Measurements from ENCODE around the gene USP17L10.
"Not testable (repeated sequence)": the region's sequence is repeated elsewhere in the genome, so short reads cannot be mapped to it uniquely, and the experiment has no call there.

DNA sequence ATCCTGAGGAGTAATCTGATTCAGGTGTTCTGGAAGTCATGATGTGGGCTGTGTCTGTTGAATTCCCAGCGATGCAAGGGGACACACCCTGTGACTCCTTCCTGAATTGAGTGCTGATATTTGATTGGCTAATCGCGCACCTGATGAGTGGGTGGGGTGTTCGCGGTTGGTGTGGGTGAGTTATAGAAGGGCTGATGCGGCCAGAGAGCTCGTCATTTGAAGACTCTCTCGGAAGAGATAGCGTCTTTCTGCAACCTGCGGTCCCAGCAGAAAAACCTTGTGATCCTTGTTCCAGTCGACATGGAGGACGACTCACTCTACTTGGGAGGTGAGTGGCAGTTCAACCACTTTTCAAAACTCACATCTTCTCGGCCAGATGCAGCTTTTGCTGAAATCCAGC is at the start of gene USP17L10:
- TF ChIP-seq, protein P1, sequence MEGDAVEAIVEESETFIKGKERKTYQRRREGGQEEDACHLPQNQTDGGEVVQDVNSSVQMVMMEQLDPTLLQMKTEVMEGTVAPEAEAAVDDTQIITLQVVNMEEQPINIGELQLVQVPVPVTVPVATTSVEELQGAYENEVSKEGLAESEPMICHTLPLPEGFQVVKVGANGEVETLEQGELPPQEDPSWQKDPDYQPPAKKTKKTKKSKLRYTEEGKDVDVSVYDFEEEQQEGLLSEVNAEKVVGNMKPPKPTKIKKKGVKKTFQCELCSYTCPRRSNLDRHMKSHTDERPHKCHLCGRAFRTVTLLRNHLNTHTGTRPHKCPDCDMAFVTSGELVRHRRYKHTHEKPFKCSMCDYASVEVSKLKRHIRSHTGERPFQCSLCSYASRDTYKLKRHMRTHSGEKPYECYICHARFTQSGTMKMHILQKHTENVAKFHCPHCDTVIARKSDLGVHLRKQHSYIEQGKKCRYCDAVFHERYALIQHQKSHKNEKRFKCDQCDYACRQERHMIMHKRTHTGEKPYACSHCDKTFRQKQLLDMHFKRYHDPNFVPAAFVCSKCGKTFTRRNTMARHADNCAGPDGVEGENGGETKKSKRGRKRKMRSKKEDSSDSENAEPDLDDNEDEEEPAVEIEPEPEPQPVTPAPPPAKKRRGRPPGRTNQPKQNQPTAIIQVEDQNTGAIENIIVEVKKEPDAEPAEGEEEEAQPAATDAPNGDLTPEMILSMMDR (IDR thresholded peaks at IDR 0.05) = not testable (repeated sequence)
- not testable (repeated sequence) for TF ChIP-seq POLR2A (IDR thresholded peaks at IDR 0.05)
